GM23248 (cell line): ENCODE results near the gene IFT43. TPM values are rescaled to one million over a fixed set of nuclear protein-coding genes. Genes with fewer than 3 reads are reported as not detected.

Experiments used
- DNase-seq: peaks from one replicate; pipeline ENCODE4 v3.0.0-alpha.2; 2015
- H2AFZ ChIP-seq: fragments of 200-600 bp; sonication (generic); 2 replicates; pipeline ENCODE4 v1.6.1; 2016; ENCODE audit warnings: antibody characterized with exemption
- H3F3A ChIP-seq: fragments of 200-600 bp; sonication (generic); 2 replicates; pipeline ENCODE4 v1.6.1; 2016; ENCODE audit warnings: mild to moderate bottlenecking, antibody characterized with exemption, mixed run types; ENCODE audit not compliant: insufficient read depth
- H3K27ac ChIP-seq: fragments of 200-600 bp; sonication (generic); 2 replicates; pipeline ENCODE4 v1.5.1; 2016; ENCODE audit warnings: mild to moderate bottlenecking
- H3K27me3 ChIP-seq: fragments of 200-600 bp; sonication (generic); replicated peaks from 2 replicates; pipeline ENCODE4 v1.6.1; 2016; ENCODE audit warnings: mild to moderate bottlenecking; ENCODE audit not compliant: insufficient read depth
- H3K36me3 ChIP-seq: fragments of 200-600 bp; sonication (generic); 2 replicates; pipeline ENCODE4 v1.6.1; 2016; ENCODE audit warnings: low read depth, mild to moderate bottlenecking
- H3K4me1 ChIP-seq: fragments of 200-600 bp; sonication (generic); 2 replicates; pipeline ENCODE4 v1.6.1; 2016; ENCODE audit warnings: mild to moderate bottlenecking; ENCODE audit not compliant: insufficient read depth
- H3K4me2 ChIP-seq: fragments of 200-600 bp; sonication (generic); one replicate; pipeline ENCODE4 v1.6.1; 2016; ENCODE audit warnings: mild to moderate bottlenecking; ENCODE audit not compliant: unreplicated experiment
- H3K4me3 ChIP-seq: fragments of 200-600 bp; sonication (generic); 2 replicates; pipeline ENCODE4 v1.5.1; 2016; ENCODE audit warnings: mild to moderate bottlenecking
- H3K79me2 ChIP-seq: fragments of 200-600 bp; sonication (generic); 2 replicates; pipeline ENCODE4 v1.6.1; 2016; ENCODE audit warnings: mild to moderate bottlenecking; ENCODE audit not compliant: insufficient read depth
- H3K9ac ChIP-seq: fragments of 200-600 bp; sonication (generic); 2 replicates; pipeline ENCODE4 v1.6.1; 2016; ENCODE audit warnings: mild to moderate bottlenecking
- H3K9me2 ChIP-seq: fragments of 200-600 bp; sonication (generic); 2 replicates; pipeline ENCODE4 v1.6.1; 2016; ENCODE audit warnings: mixed run types, mild to moderate bottlenecking, moderate library complexity; ENCODE audit not compliant: insufficient read depth
- H3K9me3 ChIP-seq: fragments of 200-600 bp; sonication (generic); one replicate; pipeline ENCODE4 v1.6.1; 2017; ENCODE audit warnings: low read depth
- H4K20me1 ChIP-seq: fragments of 200-600 bp; sonication (generic); 2 replicates; pipeline ENCODE4 v1.6.0; 2016; ENCODE audit not compliant: insufficient read depth
- EZH2 ChIP-seq: fragments of 200-600 bp; sonication (generic); IDR thresholded peaks from 2 replicates; pipeline ENCODE4 v1.6.1; 2018; ENCODE audit warnings: antibody characterized with exemption, mild to moderate bottlenecking; ENCODE audit not compliant: insufficient read depth, poor library complexity, severe bottlenecking
- EZH2phosphoT487 ChIP-seq: fragments of 200-600 bp; sonication (generic); IDR thresholded peaks from 2 replicates; pipeline ENCODE4 v1.6.1; 2018; ENCODE audit warnings: antibody characterized with exemption, moderate library complexity, mild to moderate bottlenecking, low read depth; ENCODE audit not compliant: insufficient read depth
- WGBS, 2 experiments: methylation state at CpG; one replicate each; pipeline ENCODE4 v1.1.6; 2015 to 2017; ENCODE audit warnings: low lambda C conversion rate in 2 of 2, low coverage in 1 of 2; ENCODE audit errors: missing lambda C conversion rate in 2 of 2; 5-methylcytosine and 5-hydroxymethylcytosine counted together
- in situ Hi-C: fragments of 300-500 bp; cut with MboI; formaldehyde crosslinking; loops from 2 replicates; pipeline ENCODE4 v1.15.0; 2020
- polyA plus RNA-seq: library from polyadenylated mRNA; unstranded; fragments of >200 nt; fragmentation: Nextera tagmentation; extraction: Ambion mirVana; gene quantifications from 2 replicates; pipeline ENCODE4 v1.2.1, GENCODE V29; 2016
- total RNA-seq: library from RNA; depleted of rRNA; stranded (reverse); fragments of >200 nt; shearing (Covaris generic); gene quantifications from 2 replicates; pipeline ENCODE4 v1.2.3, GENCODE V29; 2014

Gene IFT43
- total and polyA plus RNA-seq, 2 experiments from 2014 or later, result 41.4 to 67.9 TPM

DNA sequence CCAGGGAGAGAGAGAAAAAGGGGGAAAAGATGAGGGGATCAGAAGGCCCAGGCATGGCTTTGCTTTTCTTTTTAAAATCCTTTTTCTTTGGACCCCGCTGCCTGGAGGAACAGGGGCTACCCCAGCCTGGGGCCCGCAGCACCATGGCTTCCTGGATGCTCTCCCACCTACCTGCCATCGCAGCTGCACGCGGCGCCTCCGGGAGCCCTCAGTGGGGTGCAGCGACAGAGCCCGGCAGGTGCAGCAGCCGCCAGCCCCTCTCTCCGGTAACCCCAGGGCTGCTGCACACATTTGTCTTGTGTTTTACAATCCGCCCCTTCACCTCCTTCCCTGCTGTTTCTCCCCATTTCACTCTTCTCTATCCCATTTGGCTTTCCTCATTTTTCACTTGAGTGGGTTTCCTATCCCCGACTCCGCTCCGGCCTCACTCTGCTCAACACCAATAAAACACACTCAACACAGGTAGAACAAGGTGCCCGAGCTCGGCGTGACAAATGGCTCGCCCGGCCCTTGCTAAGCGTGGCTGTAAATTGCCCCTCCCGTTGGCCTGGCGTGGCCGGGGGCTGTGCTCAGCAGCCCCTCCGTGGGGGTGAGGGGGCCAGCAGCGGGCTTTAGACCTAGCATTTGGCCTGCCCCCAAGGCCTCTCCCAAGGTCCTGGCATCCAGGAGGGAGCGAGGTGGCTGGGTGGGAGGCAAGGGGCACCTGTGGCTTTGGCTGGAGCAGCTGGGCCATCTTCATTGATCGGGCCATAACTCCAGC lies 113.5 kb downstream of the IFT43 start:
- Histone ChIP-seq H3F3A (no peaks in the 10 kb centered on the region), H3K9ac (no peak overlapping the region), H3K36me3 (no peaks in the 10 kb centered on the region), H3K9me3 (no peaks in the 10 kb centered on the region), H3K4me1 (no peaks in the 10 kb centered on the region), H3K27ac (no peak overlapping the region), H3K9me2 (no peaks in the 10 kb centered on the region), H2AFZ (no peak overlapping the region), H3K27me3 (no peaks in the 10 kb centered on the region), H3K4me3 (no peak overlapping the region), H4K20me1 (no peaks in the 10 kb centered on the region), H3K4me2 (no peak overlapping the region), H3K79me2 (no peaks in the 10 kb centered on the region)
- TF ChIP-seq EZH2phosphoT487 (no peak), EZH2 (no peak)
- no peak for DNase-seq
- in situ Hi-C loops, result no loop called here
- 82 to 87% methylated on average over 28 of the region's 28 CpGs for WGBS, 2 experiments

DNA sequence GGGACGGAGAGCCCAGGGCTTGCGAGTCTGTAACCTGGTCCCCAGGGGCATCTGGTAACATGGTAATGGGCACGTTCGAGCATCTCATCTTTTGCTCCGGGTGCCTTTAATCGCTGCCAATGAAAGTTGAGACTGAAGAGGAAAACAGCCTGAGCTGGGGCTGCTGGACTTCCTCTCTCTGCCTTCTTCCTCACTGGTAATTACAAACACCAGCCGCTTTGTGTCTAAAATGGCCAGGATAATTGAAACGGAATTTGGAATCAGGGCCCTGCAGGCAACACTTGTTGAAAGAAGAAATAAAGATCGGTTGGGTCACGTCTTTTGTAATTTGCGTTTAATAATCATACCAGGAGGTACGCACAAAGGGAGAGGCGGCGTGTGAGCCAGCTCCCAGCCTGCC lies 114.7 kb downstream of the IFT43 start:
- H4K20me1 ChIP-seq, result no peaks in the 10 kb centered on the region
- H3K9me2 ChIP-seq, result no peaks in the 10 kb centered on the region
- WGBS, 2 experiments, result 7 to 9% methylated on average over 13 to 14 of the region's 14 CpGs
- H2AFZ ChIP-seq, result peak overlapping the region; percentile 21
- H3K4me2 ChIP-seq, result no peak overlapping the region
- H3K4me3 ChIP-seq, result no peak overlapping the region
- H3K36me3 ChIP-seq, result no peaks in the 10 kb centered on the region
- no peaks in the 10 kb centered on the region for H3F3A ChIP-seq
- peak; percentile 29 for DNase-seq
- H3K27me3 ChIP-seq, result no peaks in the 10 kb centered on the region
- H3K4me1 ChIP-seq, result no peaks in the 10 kb centered on the region
- H3K9ac ChIP-seq, result no peak overlapping the region
- in situ Hi-C loops, result no loop called here
- H3K27ac ChIP-seq, result no peak overlapping the region
- TF ChIP-seq EZH2phosphoT487 (no peak), EZH2 (no peak)
- H3K79me2 ChIP-seq, result no peaks in the 10 kb centered on the region
- no peaks in the 10 kb centered on the region for H3K9me3 ChIP-seq

- H3K27me3 ChIP-seq, result no peaks in the 10 kb centered on the region
- H3K79me2 ChIP-seq, result no peaks in the 10 kb centered on the region
- WGBS, 2 experiments, result 47 to 50% methylated on average over 10 of the region's 10 CpGs
- no peak overlapping the region for H3K27ac ChIP-seq
- H3K4me3 ChIP-seq, result no peak overlapping the region
- DNase-seq, result peak; percentile 57
- no peak overlapping the region for H3K9ac ChIP-seq
- H3K36me3 ChIP-seq, result no peaks in the 10 kb centered on the region
- no peak overlapping the region for H2AFZ ChIP-seq
- in situ Hi-C loops, result no loop called here
- no peaks in the 10 kb centered on the region for H3F3A ChIP-seq
- H3K4me2 ChIP-seq, result no peak overlapping the region
- no peaks in the 10 kb centered on the region for H3K9me3 ChIP-seq
- no peaks in the 10 kb centered on the region for H4K20me1 ChIP-seq
- no peaks in the 10 kb centered on the region for H3K9me2 ChIP-seq
- H3K4me1 ChIP-seq, result no peaks in the 10 kb centered on the region
- no peak for TF ChIP-seq EZH2phosphoT487
- no peak for TF ChIP-seq EZH2
Measured at GRCh38 chr14:76101391-76102379, 116.1 kb downstream of the IFT43 start.

DNA sequence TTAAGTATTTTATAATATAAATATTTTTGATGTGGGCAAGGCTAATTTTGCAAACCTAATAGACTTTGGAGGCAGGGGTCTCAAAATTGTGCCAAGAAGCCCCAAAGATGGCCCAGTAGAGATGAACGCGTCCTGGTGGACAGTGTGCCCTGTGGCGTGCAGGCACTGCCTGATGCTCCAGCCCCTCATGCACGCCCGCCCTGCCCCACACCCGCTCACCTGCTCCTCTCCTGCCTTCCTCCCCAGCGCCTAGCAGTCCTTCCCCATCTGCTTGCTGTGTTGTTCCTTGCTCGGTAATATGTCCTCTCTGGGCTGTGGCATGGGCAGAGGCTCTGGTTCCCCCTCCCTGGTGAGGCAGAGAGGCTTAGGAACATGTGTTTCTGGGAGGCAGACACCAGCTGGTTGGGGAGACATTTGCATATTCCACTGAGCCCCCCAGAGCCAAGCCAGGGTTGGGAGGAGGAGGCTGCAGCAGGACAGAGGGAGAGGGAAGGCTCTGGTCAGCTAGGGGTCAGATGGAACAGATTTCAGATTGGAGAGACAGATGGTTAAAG lies 119.3 kb downstream of the IFT43 start:
- Histone ChIP-seq H3K79me2 (no peaks in the 10 kb centered on the region), H3K36me3 (no peaks in the 10 kb centered on the region), H3K9ac (no peak overlapping the region), H3K27ac (no peak overlapping the region), H3F3A (peaks cover 13% of the 10 kb centered on the region), H2AFZ (no peak overlapping the region), H4K20me1 (no peaks in the 10 kb centered on the region), H3K4me3 (no peak overlapping the region), H3K4me1 (peaks cover 10% of the 10 kb centered on the region), H3K27me3 (no peaks in the 10 kb centered on the region), H3K9me3 (no peaks in the 10 kb centered on the region), H3K4me2 (no peak overlapping the region), H3K9me2 (no peaks in the 10 kb centered on the region)
- TF ChIP-seq EZH2, result no peak
- TF ChIP-seq EZH2phosphoT487, result no peak
- in situ Hi-C loops, result no loop called here
- WGBS, 2 experiments, result 51 to 65% methylated on average over 8 of the region's 8 CpGs
- no peak for DNase-seq
